ENCODE data around the gene KIF11.

KIF11 gene

DNA sequence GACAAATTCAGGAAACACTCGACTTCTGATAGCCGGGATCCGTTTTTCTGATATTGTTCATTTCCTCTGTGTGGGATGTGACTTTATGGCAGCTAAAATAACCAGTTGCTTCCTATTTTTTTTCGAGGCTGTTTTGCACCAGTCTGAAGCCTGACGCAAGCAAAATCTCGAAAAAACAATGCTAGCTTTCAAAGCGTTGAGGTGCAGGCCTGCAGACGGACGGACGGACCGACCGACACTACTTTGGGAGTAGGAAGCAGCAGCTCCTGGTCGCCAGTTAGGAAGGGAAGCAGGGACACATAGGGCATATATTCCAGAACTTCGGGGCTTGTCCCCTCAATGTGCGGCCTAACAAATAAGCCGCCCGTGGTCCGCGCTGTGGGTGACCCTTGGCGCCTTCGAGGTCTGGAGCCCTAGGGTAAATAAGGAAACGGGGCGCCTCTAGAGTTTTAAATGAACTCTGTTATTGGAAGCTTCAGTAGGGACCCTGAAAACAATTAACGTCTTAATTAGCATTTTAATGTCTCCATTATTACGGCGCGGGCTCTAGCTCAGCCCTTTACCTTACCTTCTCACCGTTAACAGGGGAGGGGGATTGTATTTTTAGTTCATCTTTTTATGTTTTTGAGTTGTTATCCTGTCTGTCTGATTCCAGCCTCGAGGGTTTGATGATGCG lies 98.1 kb downstream of the KIF11 start:
- H3K4me3 ChIP-seq (ENCODE audit: low read length) = peak overlapping the region; percentile 62
- DNase-seq (ENCODE audit: low read depth) = no peak
- TF ChIP-seq, protein P1, sequence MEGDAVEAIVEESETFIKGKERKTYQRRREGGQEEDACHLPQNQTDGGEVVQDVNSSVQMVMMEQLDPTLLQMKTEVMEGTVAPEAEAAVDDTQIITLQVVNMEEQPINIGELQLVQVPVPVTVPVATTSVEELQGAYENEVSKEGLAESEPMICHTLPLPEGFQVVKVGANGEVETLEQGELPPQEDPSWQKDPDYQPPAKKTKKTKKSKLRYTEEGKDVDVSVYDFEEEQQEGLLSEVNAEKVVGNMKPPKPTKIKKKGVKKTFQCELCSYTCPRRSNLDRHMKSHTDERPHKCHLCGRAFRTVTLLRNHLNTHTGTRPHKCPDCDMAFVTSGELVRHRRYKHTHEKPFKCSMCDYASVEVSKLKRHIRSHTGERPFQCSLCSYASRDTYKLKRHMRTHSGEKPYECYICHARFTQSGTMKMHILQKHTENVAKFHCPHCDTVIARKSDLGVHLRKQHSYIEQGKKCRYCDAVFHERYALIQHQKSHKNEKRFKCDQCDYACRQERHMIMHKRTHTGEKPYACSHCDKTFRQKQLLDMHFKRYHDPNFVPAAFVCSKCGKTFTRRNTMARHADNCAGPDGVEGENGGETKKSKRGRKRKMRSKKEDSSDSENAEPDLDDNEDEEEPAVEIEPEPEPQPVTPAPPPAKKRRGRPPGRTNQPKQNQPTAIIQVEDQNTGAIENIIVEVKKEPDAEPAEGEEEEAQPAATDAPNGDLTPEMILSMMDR (conservative IDR thresholded peaks at IDR 0.05; ENCODE audit: low read depth, low read length) = no peak

DNA sequence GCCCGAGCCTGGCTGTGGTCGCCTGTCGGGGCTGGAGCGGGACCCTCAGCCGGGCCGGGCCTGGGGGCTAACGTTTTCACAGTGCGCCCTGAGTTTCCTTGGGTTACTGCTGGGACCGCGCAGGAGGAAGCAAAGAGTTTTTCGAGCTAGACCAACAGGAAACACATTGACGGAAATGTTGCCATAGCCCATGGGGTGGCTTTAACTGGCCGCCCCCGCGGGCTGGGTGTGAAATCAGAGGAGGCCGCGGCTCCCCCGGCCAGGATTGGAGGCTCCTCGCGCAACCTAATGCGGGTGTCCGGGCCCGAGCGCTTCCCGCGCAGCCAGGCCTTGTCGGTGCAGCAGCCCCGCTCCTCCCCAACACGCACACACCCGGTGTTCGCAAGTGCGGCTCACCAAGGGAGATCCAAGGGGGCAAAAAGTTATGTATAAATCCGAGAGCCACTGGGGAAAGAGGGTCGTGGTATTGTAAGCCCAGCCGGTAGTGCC lies 98.7 kb downstream of the KIF11 start:
- DNase-seq (ENCODE audit: low read depth) = no peak
- H3K4me3 ChIP-seq (ENCODE audit: low read length) = no peak overlapping the region

DNA sequence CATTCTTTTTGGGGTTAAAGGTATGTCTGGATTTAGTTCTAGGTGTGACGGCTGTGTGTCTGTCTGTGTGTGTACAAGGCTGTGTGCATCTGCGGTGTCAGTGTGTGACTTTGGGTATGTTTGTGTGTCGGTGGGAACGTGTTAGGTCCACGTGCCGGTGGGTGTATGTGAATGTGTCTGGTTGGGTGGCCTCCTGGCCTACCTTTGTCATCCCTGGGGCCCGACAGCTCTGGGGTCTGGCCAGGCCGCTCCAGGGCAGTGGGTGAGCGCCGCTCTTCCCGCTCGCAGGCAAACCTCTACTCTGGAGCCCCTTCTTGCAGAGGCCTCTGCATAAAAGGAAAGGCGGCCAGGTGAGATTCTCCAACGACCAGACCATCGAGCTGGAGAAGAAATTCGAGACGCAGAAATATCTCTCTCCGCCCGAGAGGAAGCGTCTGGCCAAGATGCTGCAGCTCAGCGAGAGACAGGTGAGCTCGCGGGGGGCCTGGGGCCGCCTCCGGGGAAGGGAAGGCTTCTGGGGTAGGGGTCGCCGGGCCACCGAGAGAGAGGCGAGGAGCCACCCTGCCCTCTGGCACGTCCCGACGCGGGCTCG lies 99.2 kb downstream of the KIF11 start:
- H3K4me3 ChIP-seq (ENCODE audit: low read length) = no peak overlapping the region
- TF ChIP-seq, protein P1 (conservative IDR thresholded peaks at IDR 0.05; ENCODE audit: low read depth, low read length) = no peak
- no peak for DNase-seq (ENCODE audit: low read depth)

More for the DNA sequence above, 98.7 kb downstream of the KIF11 start:
- TF ChIP-seq, protein P1 (conservative IDR thresholded peaks at IDR 0.05; ENCODE audit: low read depth, low read length) = no peak

DNA sequence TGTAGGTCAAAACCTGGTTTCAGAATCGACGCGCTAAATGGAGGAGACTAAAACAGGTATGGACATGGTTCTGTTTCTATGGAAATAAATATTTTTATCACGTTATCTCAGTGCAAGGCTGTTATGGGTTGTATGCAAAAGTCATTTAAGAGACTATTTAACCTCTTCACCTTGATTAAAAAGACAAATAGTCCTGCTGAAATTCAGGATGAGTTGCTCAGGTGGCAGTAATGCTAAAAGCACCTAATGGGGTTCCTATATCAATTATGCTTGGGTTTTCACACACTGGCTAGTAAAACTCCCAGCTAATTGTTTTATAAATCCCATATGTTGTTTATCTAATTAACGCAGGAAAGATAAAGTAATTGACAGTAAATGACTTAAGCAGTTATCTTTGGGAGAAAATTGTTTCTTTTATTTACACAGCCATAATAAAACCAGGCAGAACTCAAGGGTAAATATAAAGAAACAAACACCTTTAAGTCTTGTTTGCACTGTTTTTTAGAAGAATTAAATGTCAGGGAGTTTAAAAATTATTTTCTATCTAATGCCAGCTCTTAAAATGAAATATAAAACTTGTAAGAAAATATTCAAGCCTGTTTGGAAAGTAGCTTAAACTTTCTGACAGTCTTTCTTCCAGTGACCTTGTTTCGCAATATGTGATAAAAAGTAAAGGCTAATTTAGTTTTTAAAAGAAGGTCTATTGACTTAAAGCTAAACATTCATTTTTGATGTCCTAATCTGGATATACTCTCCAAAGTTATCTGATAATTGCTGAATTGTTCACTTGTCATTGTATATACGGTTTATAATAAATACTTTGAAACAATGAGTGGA lies 100.0 kb downstream of the KIF11 start:
- DNase-seq (ENCODE audit: low read depth) = no peak
- H3K4me3 ChIP-seq (ENCODE audit: low read length) = no peak overlapping the region
- TF ChIP-seq, protein P1 (conservative IDR thresholded peaks at IDR 0.05; ENCODE audit: low read depth, low read length) = no peak

DNA sequence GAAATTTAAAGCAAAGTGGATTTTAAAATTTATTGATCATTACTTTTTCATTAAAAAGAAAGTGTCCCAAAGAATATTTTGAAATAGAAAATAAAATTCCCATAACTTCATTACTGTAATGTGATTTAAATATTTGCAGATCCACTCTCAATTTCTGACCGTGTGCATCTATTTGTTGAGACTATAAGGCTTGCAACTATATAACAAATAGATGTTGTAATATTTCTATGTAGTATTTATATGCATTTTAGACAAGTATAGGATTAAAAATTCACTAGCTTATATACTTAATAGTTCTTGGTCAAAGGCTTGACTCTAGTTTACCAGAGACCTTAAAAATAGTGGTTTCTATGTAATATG lies 100.6 kb downstream of the KIF11 start:
- no peak for DNase-seq (ENCODE audit: low read depth)
- H3K4me3 ChIP-seq (ENCODE audit: low read length) = no peak overlapping the region
- TF ChIP-seq, protein P1 (conservative IDR thresholded peaks at IDR 0.05; ENCODE audit: low read depth, low read length) = no peak

DNA sequence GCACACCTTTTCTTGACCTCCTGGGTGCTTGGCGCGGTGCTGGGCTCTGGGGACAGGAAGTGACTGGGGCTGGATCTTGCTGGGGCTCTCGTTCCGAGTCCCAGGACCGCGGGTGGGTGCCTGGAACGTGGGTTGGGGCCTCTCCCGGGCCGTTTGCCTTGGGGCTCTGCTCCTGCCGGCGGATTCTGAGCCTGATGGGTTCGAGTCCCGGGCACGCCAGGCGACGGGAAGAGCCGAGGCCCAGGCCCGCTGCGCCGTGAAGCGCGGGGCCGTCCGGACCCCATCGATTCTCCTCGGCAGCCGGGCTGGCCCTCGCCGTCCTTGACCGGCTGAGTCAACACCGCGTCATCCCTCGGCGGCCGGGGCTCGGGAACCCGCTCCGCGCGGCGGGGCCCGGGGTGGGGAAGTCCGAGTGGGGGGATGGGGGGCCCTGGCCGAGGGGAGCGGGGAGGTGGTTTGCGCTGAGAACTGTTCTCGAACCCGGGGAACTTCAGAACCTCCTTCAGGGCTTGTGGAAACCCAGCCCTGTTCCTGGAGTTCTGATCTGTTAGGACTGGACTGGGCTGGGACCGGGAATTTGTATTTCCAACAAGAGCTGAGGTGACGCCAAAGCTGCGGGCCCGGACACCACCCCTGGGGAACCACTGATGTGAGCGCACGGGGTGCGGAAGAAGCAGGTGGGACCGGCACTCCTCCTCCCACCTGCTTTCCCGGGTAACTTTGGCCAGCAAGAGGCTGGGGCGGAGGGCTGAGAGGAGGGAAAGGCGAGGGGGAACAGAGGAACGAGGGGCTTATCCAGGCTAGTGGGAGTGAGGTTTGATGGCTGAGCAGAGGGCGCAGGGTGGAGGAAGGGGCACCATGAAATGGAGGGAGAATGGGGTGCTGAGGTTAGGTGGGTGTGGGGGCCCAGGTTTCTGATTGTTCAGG lies 103.0 kb downstream of the KIF11 start:
- peak overlapping the region; percentile 53 for H3K4me3 ChIP-seq (ENCODE audit: low read length)

More for the DNA sequence above, 103.0 kb downstream of the KIF11 start:
- TF ChIP-seq, protein P1 (conservative IDR thresholded peaks at IDR 0.05; ENCODE audit: low read depth, low read length) = no peak
- no peak for DNase-seq (ENCODE audit: low read depth)

Data from retinal pigment epithelial cell (primary cell).